ENCODE results near the gene CRACR2A.

The CRACR2A gene

GRCh38 chr12:3753544-3754284 lies 805 bp upstream of the CRACR2A start:
- no peak for DNase-seq (ENCODE audit: low spot score)

DNA sequence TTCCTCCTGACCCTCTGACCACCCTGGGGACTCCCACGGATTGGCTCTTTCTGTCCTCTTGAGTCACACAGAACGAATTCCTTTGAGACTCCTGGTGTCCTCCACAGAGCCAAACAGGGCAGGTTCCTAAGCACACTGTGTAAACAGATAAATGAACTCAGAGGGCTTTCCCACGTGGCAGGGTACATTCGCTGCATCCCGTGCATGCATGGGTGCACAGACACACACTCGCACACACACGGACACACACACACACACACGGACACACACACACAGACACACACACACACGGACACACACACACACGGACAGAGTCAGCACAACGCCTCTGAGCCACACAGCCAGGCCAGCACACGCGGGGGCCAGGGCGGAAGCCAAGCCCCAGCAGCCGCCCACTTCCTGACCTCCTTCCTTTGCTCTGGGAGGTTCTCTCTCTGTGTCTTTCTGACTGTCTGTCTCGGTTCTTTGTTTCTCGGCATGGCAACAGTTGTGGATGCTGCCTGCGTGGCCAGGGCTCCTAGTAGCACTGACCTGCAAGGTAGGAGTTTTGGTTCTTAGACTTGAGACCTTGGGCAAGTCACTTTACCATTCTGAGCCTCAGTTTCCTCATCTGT lies 706 bp downstream of the CRACR2A start:
- peak; percentile 95 for DNase-seq (ENCODE audit: low spot score)

- DNase-seq (ENCODE audit: low spot score), result no peak
These were observed 1.5 kb downstream of the CRACR2A start for GRCh38 chr12:3751151-3752095.

DNA sequence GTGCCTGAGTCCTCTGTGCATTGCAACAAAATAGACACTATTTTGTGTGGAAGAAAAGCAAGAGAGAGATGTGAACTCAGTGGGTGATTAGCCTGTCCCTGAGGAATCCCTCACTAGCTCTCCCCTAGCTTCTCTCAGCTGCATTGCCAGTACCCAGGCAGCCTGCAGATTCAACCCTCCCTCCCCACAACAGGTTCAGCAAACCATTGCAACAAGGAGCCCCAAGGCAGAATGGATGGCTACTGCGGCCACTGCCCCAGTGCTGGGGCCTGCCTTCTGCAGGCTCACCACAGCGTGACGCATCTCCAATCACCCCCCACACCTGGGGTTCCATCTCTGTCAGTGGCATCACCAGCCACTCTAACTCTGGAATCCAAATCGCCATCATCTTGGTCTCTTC lies 2.3 kb downstream of the CRACR2A start:
- DNase-seq (ENCODE audit: low spot score), result no peak

- DNase-seq (ENCODE audit: low spot score), result no peak
These were observed 4.3 kb downstream of the CRACR2A start for GRCh38 chr12:3748620-3749019.

- DNase-seq (ENCODE audit: low spot score), result no peak
These were observed 4.8 kb downstream of the CRACR2A start for GRCh38 chr12:3747976-3748619.

DNA sequence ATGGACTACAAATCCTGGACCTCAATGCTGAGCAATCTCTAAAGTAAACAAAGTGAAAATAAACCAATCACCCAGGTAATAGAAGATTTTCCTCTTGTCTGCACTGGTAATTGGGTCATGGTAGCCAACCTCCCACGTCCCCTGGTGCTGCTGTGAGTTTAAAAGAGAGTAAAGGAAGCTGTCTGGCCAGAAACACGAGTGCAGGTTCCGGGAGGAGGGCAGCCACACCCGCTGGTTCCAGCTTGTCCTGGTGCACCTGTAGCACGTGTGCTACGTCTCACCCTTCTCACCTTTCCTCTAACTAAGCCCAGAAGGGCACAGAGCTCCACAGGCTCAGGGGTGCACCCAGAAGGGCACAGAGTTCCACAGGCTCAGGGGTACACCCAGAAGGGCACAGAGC lies 5.4 kb downstream of the CRACR2A start:
- DNase-seq (ENCODE audit: low spot score), result no peak

GRCh38 chr12:3746758-3747157 lies 6.2 kb downstream of the CRACR2A start:
- DNase-seq (ENCODE audit: low spot score), result no peak

DNA sequence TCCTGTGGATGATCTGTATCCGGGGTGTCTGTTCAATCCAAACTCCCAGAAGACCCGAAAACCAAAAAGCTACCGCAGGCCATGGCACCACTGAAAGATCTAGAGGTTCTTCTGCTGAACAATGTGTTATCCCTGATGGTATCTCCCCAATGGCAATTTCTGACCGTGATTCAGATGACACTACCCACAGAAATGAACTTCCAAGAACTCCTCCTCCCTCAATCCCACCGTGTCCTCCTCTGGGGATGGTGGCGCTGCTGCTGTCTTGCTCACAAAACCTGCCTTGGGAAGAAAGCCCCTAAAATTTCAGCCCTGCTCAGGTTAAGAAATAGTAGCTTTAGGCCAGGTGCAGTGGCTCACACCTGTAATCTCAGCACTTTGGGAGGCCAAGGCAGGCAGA lies 7.8 kb downstream of the CRACR2A start:
- no peak for DNase-seq (ENCODE audit: low spot score)

DNA sequence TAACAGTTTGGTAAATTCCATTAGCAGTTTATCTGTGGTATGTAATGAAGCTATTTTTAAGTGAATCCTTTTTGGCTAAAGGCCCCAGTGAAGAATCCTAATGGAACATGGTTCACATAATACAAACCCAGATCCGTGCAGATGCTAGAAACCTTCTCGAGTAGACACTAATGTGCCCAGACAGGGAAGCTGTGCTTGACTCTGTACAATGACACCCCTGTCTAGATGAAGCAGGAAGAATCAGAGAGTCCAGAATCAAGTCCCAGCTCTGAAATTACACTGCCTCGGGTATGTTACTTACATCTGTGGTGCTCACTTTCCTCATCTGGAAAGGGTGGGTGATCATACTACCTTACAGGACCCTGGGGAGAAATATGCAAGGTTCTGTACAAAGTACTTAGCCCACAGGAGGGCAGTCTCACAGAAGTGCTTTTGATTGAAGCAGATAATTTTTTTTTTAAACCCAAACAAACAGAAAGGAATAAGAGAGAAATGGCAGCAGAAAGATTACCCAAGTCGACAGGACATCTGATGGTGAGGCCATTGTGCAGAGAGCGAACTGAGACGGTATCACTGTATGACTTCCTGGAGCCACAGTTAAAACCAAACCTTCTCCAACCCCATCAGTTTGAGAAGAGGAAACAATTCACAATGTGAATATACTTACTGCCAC lies 8.5 kb downstream of the CRACR2A start:
- no peak for DNase-seq (ENCODE audit: low spot score)

DNA sequence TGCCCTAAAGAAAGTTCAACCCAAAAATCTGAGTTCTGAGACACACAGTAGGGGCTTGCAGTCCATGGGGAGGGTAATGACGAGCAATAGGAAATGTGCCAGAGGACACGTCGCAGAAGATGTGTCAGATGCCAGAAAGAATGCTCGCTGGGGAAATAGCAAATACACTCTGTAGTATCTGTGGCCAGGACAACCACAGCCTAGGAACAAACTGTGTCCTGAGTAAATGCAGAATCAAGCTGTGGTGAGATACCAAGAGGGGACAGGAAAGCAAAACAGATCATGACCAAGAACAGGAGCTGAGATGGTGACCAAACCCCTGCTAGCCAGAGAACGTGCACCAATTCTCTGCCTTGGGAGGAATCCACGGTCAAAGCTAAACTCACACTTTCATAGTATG lies 9.1 kb downstream of the CRACR2A start:
- DNase-seq (ENCODE audit: low spot score), result no peak

DNA sequence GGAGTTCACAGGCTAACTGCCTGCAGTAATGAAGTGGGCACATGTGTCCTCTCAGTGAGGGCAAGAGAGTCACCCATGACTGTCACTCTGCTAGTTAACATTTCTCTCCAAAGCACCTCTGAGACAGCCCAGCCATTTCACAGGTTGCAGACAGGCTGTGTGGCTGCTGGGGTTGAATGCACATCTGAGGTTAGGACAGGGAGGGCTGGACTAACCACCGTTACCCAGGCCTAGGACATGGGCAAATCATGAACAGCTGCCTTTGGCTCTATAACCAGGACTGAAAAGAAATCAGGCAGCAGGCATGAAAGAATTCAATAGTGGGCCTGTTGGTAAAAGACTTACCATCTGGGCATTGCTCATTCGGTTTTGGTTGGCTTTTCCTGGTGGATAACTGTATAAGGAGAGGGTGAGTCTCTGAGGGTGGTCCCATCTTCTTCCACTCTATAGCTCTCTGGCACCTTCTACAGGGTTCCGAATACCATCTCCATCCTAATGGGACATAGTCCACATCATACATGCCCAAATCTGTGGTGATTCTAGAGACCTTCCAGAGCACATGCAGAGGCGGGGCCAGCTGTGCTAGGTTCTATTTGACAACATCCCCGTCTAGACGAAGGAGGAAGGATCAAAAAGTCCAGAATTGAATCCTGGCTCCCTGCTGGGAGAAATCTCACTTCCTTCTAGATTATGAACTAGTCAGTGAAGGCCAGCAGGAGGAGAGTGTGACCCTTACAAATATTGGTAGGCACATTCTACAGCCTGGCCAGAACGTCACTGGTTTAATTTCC lies 10.8 kb downstream of the CRACR2A start:
- DNase-seq (ENCODE audit: low spot score), result no peak

DNA sequence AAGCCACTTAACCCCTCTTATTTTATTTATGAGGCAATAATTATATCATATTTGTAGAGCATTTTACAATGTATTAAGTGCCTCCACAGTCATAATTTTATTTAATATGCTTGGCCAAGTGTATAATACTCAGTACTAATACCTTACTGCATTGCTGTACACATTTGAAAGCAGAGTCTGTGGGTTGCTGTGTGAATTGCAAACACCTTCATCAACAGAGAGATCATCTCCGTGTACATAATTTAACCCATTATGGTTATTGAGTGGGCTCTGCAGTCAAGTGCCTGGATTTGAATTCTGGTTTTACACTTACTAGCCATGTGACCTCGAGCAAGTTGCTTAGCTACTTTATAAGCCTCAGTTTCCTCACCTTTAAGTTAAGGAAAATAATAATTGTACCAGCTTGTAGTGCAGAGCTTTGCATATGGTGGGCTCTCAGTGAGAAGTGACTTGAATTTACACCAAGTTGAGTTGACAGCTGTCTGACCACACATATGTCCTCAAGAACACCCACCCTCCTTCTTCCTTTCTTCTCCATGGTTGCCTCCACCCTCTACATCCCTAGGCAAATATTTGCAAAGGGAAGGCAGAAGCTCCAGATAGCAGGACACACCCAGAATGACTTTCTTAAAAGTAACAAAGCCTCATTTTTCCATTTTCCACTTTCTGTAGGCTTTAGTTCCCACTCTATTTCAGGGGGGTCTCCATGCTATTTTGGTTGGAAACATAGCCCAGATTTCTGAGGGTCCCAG lies 12.3 kb downstream of the CRACR2A start:
- DNase-seq (ENCODE audit: low spot score), result no peak

DNA sequence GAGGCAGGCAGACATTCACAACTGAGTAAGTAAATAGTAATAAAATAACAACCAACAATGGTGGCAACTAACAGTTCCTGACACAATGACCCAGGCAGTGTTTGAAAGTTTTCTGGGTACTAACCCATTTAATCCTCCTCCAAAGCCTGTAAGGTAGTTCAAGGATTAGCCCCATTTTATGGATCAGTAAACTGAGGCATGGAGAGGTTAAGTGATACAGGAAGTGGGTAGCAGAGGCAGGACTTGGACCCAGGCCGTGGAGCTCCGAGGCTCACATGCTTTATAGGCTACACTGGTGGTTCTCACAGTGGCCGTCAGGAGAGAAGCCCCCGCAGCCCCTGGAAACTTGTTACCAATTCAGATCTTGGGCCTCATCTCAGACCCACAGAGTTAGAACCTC lies 17.5 kb downstream of the CRACR2A start:
- no peak for DNase-seq (ENCODE audit: low spot score)

DNA sequence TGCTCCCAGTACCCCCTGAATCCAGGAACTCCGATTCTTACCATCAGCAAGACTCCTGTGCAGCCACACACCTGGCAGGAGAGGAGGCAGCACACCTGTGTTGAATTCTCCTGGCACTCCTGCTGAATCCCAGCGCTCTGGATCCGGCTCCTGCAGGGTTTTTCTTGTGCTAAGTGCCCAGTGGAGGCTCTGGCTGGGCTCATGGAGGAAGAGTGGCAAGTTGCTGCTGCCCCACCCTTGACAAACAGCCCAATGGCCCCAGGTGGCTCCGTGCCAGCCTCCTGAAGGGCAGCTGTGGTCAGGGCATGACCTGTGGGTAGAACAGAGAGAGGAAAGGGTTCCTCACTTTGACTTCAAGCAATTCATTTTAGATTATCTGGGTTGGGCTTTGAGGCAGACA lies 20.0 kb downstream of the CRACR2A start:
- no peak for DNase-seq (ENCODE audit: low spot score)

- DNase-seq (ENCODE audit: low spot score), result no peak
These were observed 22.8 kb downstream of the CRACR2A start for GRCh38 chr12:3730111-3730510.

- no peak for DNase-seq (ENCODE audit: low spot score)
These were observed 24.2 kb downstream of the CRACR2A start for GRCh38 chr12:3728686-3729085.

- no peak for DNase-seq (ENCODE audit: low spot score)
These were observed 24.9 kb downstream of the CRACR2A start for GRCh38 chr12:3727877-3728632.

DNA sequence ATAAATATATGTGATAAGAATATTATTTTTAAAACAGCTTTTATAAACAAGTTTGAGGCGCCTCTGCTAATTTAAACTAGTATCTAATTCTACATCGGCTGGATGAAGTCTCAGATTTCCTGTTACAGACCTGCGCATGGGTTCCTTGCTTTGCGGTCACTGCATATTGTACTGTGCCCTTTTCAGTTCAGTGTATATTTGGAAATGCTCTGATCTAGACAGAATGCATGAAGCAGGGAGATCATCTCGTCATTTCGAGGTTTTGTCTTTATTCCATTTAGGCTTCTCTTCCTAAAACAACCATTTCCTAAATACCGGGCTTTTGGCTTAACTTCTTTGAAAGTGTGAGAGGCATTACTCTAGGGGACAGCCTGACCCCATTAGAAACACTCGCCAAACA lies 25.6 kb downstream of the CRACR2A start:
- DNase-seq (ENCODE audit: low spot score), result no peak

All from kidney tubule cell (primary cell).